Fibroblast of skin of abdomen (primary cell): ENCODE measurements around the gene GHRL.
A peak's percentile ranks its signal among the peaks of the same experiment; 100 is the strongest.

ENCODE experiments used
- DNase-seq: peaks from one replicate; pipeline ENCODE4 v3.0.0-alpha.2; 2013

GHRL gene

GRCh38 chr3:10294030-10294586, 1.4 kb upstream of the GHRL start:
- DNase-seq = no peak

- DNase-seq = no peak
These were observed 1.1 kb downstream of the GHRL start for GRCh38 chr3:10291641-10292040.

- DNase-seq = no peak
These were observed 2.1 kb downstream of the GHRL start for GRCh38 chr3:10290481-10291176.

- no peak for DNase-seq
These were observed 2.9 kb downstream of the GHRL start for GRCh38 chr3:10289787-10290355.

- no peak for DNase-seq
These were observed 3.7 kb downstream of the GHRL start for GRCh38 chr3:10289077-10289476.

- no peak for DNase-seq
These were observed 4.2 kb downstream of the GHRL start for GRCh38 chr3:10288575-10288960.

GRCh38 chr3:10287936-10288574, 4.7 kb downstream of the GHRL start:
- no peak for DNase-seq

- peak; percentile 89 for DNase-seq
These were observed 6.0 kb downstream of the GHRL start for GRCh38 chr3:10286596-10287295.

GRCh38 chr3:10286133-10286524, 6.6 kb downstream of the GHRL start:
- no peak for DNase-seq

- no peak for DNase-seq
These were observed 7.2 kb downstream of the GHRL start for GRCh38 chr3:10285272-10286132.

- no peak for DNase-seq
These were observed 8.3 kb downstream of the GHRL start for GRCh38 chr3:10284496-10284895.

- DNase-seq = no peak
These were observed 9.1 kb downstream of the GHRL start for GRCh38 chr3:10283638-10284037.

- DNase-seq = peak; percentile 21
These were observed 10.8 kb downstream of the GHRL start for GRCh38 chr3:10281951-10282350.

- no peak for DNase-seq
These were observed 12.2 kb downstream of the GHRL start for GRCh38 chr3:10280571-10280970.

- no peak for DNase-seq
These were observed 12.6 kb downstream of the GHRL start for GRCh38 chr3:10280177-10280529.

- DNase-seq = no peak
These were observed 13.2 kb downstream of the GHRL start for GRCh38 chr3:10279384-10280176.

GRCh38 chr3:10278501-10278900, 14.2 kb downstream of the GHRL start:
- no peak for DNase-seq

GRCh38 chr3:10277115-10277625, 15.6 kb downstream of the GHRL start:
- no peak for DNase-seq

GRCh38 chr3:10274601-10275000, 18.1 kb downstream of the GHRL start:
- no peak for DNase-seq

GRCh38 chr3:10273702-10274305, 18.9 kb downstream of the GHRL start:
- no peak for DNase-seq

- no peak for DNase-seq
These were observed 19.8 kb downstream of the GHRL start for GRCh38 chr3:10272977-10273376.
